HCT116 (cell line): ENCODE results near the gene RNU1-2. TPM values are rescaled to one million over a fixed set of nuclear protein-coding genes. Genes with fewer than 3 reads are reported as not detected.

ENCODE experiments used
- ATAC-seq: fragments of 200-7000 bp; cut with Tn5 transposase; 2 replicates; pipeline ENCODE4 v1.9.1; 2020; ENCODE audit warnings: mild to moderate bottlenecking, moderate library complexity
- BruUV-seq: library from RNA; stranded (reverse); fragments of 400-500 nt; replicated peaks from 2 replicates; lab custom pipeline; 2021; lab: Mats Ljungman, UMichigan
- CTCF ChIA-PET: fragments of 300-600 bp; sonication (Branson Sonifier 250); formaldehyde crosslinking; loops from one replicate; lab custom pipeline; 2021; ENCODE audit warnings: antibody characterized with exemption; lab: Charles Lee
- POLR2A ChIA-PET: fragments of 300-600, 350-600 bp; sonication (Branson Sonifier 250); formaldehyde crosslinking; loops from one replicate; lab custom pipeline; 2021; ENCODE audit warnings: antibody characterized with exemption; lab: Charles Lee
- RAD21 ChIA-PET, 2 experiments: fragments of 300-600 bp; sonication (Branson Sonifier 250); formaldehyde crosslinking; loops; one replicate each; lab custom pipeline; 2023; ENCODE audit warnings: low total read pairs in 2 of 2; ENCODE audit not compliant: uncharacterized antibody in 2 of 2, unreplicated experiment in 2 of 2, low non-redundant PET in 1 of 2; lab: Charles Lee
- DNase-seq: peaks from one replicate; pipeline ENCODE4 v3.0.0-alpha.2; 2010; ENCODE audit warnings: low read depth, low spot score
- H2AFZ ChIP-seq: fragments of 200-600 bp; shearing (Covaris generic), sonication (generic); 2 replicates; pipeline ENCODE4 v1.6.1; 2017; ENCODE audit warnings: low read depth, mixed run types, mixed read lengths, antibody characterized with exemption, low read length; ENCODE audit not compliant: poor library complexity, severe bottlenecking
- H3K27ac ChIP-seq: 2 replicates; pipeline ENCODE4 v1.5.1; 2012; ENCODE audit warnings: low read depth, low read length
- H3K27me3 ChIP-seq: fragments of 200-600 bp; sonication (generic); 2 replicates; pipeline ENCODE4 v1.6.1; 2016; ENCODE audit warnings: mixed run types, low read length, mixed read lengths; ENCODE audit not compliant: insufficient read depth
- H3K36me3 ChIP-seq, 2 experiments: fragments of 200-500 bp in 1 of 2; fragments of 200-600 bp in 1 of 2; sonication (Bioruptor generic) in 1 of 2; sonication (generic) in 1 of 2; 2 replicates each; pipeline versions ENCODE4 v1.5.1 to v1.6.1; 2014 to 2016; ENCODE audit warnings: low read length in 2 of 2, inconsistent platforms in 1 of 2, mixed read lengths in 1 of 2, mixed run types in 1 of 2; ENCODE audit not compliant: insufficient read depth in 2 of 2, control insufficient read depth in 1 of 2
- H3K4me1 ChIP-seq, 2 experiments: fragments of 200-600 bp in 1 of 2; sonication (generic) in 1 of 2; 2 replicates each; pipeline versions ENCODE4 v1.5.1 to v1.6.1; 2012 to 2017; ENCODE audit warnings: low read length in 2 of 2, inconsistent platforms in 1 of 2, mild to moderate bottlenecking in 1 of 2, mixed read lengths in 1 of 2, mixed run types in 1 of 2, moderate library complexity in 1 of 2; ENCODE audit not compliant: insufficient read depth in 2 of 2, control insufficient read depth in 1 of 2
- H3K4me2 ChIP-seq: fragments of 200-600 bp; sonication (generic); 2 replicates; pipeline ENCODE4 v1.6.1; 2017; ENCODE audit warnings: mixed run types, low read length, mixed read lengths
- H3K4me3 ChIP-seq, 2 experiments: fragments of 200-600 bp in 1 of 2; sonication (generic) in 1 of 2; replicated peaks in 1 of 2; 2 replicates each; pipeline ENCODE4 v1.5.1; 2011 to 2016; ENCODE audit warnings: low read length in 2 of 2, control low read depth in 1 of 2, low read depth in 1 of 2, mild to moderate bottlenecking in 1 of 2, mixed read lengths in 1 of 2, mixed run types in 1 of 2
- H3K79me2 ChIP-seq: fragments of 200-600 bp; sonication (generic); 2 replicates; pipeline ENCODE4 v1.6.1; 2017; ENCODE audit warnings: mild to moderate bottlenecking, mixed run types, low read length, moderate library complexity, mixed read lengths; ENCODE audit not compliant: insufficient read depth
- H3K9ac ChIP-seq: fragments of 200-600 bp; sonication (generic); 2 replicates; pipeline ENCODE4 v1.6.1; 2016; ENCODE audit warnings: low read length, mixed read lengths
- H3K9me2 ChIP-seq: fragments of 200-600 bp; sonication (generic), shearing (Covaris generic); 2 replicates; pipeline ENCODE4 v1.6.1; 2017; ENCODE audit warnings: mixed run types, mild to moderate bottlenecking, moderate library complexity; ENCODE audit not compliant: insufficient read depth
- H3K9me3 ChIP-seq, 2 experiments: fragments of 200-500 bp in 1 of 2; fragments of 200-600 bp in 1 of 2; sonication (Bioruptor generic) in 1 of 2; sonication (generic) in 1 of 2; 2 replicates each; pipeline ENCODE4 v1.6.1; 2014 to 2017; ENCODE audit warnings: low read length in 2 of 2, mixed read lengths in 2 of 2, inconsistent platforms in 1 of 2, low read depth in 1 of 2, mild to moderate bottlenecking in 1 of 2, mixed run types in 1 of 2, moderate library complexity in 1 of 2; ENCODE audit not compliant: control insufficient read depth in 1 of 2, insufficient read depth in 1 of 2
- H4K20me1 ChIP-seq: fragments of 200-600 bp; sonication (generic), shearing (Covaris generic); 2 replicates; pipeline ENCODE4 v1.6.1; 2017; ENCODE audit warnings: mixed run types, mild to moderate bottlenecking, moderate library complexity; ENCODE audit not compliant: insufficient read depth
- ATF3 ChIP-seq: IDR thresholded peaks from 2 replicates; pipeline ENCODE4 v1.6.1; 2012
- CBX3 ChIP-seq: IDR thresholded peaks from 2 replicates; pipeline ENCODE4 v1.6.1; 2012; ENCODE audit warnings: low read depth
- CEBPB ChIP-seq: IDR thresholded peaks from 2 replicates; pipeline ENCODE4 v1.6.1; 2012; ENCODE audit warnings: low read depth
- EGR1 ChIP-seq: IDR thresholded peaks from 2 replicates; pipeline ENCODE4 v1.6.1; 2012; ENCODE audit warnings: low read depth
- ELF1 ChIP-seq: IDR thresholded peaks from 2 replicates; pipeline ENCODE4 v1.6.1; 2012; ENCODE audit warnings: low read depth, borderline replicate concordance
- EZH2 ChIP-seq: fragments of 200-600 bp; sonication (generic); IDR thresholded peaks from 2 replicates; pipeline ENCODE4 v1.6.1; 2017; ENCODE audit warnings: antibody characterized with exemption, mixed run types
- EZH2phosphoT487 ChIP-seq: fragments of 200-600 bp; IDR thresholded peaks from 2 replicates; pipeline ENCODE4 v1.6.1; 2018; ENCODE audit warnings: antibody characterized with exemption, borderline replicate concordance
- FOSL1 ChIP-seq: IDR thresholded peaks from 2 replicates; pipeline ENCODE4 v1.6.1; 2012; ENCODE audit warnings: low read depth
- JUND ChIP-seq: IDR thresholded peaks from 2 replicates; pipeline ENCODE4 v1.6.1; 2012
- MAX ChIP-seq: IDR thresholded peaks from 2 replicates; pipeline ENCODE4 v1.6.1; 2012
- POLR2A ChIP-seq: IDR thresholded peaks from 2 replicates; pipeline ENCODE4 v1.7.0; 2011; ENCODE audit warnings: borderline replicate concordance; ENCODE audit not compliant: insufficient read depth, insufficient read length; ENCODE audit errors: extremely low read depth
- POLR2AphosphoS5 ChIP-seq: IDR thresholded peaks from 2 replicates; pipeline ENCODE4 v1.6.1; 2011; ENCODE audit warnings: mild to moderate bottlenecking, low read depth, low read length, moderate library complexity
- RAD21 ChIP-seq: IDR thresholded peaks from 2 replicates; pipeline ENCODE4 v1.6.1; 2012; ENCODE audit warnings: low read depth, mild to moderate bottlenecking
- SIN3A ChIP-seq: IDR thresholded peaks from 2 replicates; pipeline ENCODE4 v1.6.1; 2012; ENCODE audit warnings: low read depth
- SP1 ChIP-seq: IDR thresholded peaks from 2 replicates; pipeline ENCODE4 v1.6.1; 2012; ENCODE audit warnings: low read depth
- SRF ChIP-seq: IDR thresholded peaks from 2 replicates; pipeline ENCODE4 v1.6.1; 2012; ENCODE audit warnings: low read depth
- TCF7L2 ChIP-seq: IDR thresholded peaks from 2 replicates; pipeline ENCODE4 v1.7.0; 2011; ENCODE audit warnings: borderline replicate concordance, inconsistent platforms; ENCODE audit not compliant: insufficient read depth, insufficient read length; ENCODE audit errors: extremely low read depth
- YY1 ChIP-seq: IDR thresholded peaks from 2 replicates; pipeline ENCODE4 v1.6.1; 2011; ENCODE audit warnings: low read length, low read depth, moderate library complexity, mild to moderate bottlenecking; ENCODE audit not compliant: insufficient replicate concordance; ENCODE audit errors: extremely low read depth
- ZBTB33 ChIP-seq: IDR thresholded peaks from 2 replicates; pipeline ENCODE4 v1.6.1; 2011; ENCODE audit warnings: mild to moderate bottlenecking, low read length, moderate library complexity; ENCODE audit not compliant: insufficient replicate concordance; ENCODE audit errors: extremely low read depth
- ZFX ChIP-seq: fragments of 450-650 bp; IDR thresholded peaks from 2 replicates; pipeline ENCODE4 v1.6.1; 2017
- ZNF274 ChIP-seq: fragments of 200-500 bp; sonication (Bioruptor generic); IDR thresholded peaks from 2 replicates; pipeline ENCODE4 v1.6.1; 2014; ENCODE audit warnings: mild to moderate bottlenecking, low read depth, low read length, inconsistent platforms
- intact Hi-C: fragments of 100-400 bp; cut with micrococcal nuclease; formaldehyde crosslinking; loops from 2 replicates; pipeline ENCODE4 v1.10.0; 2022
- total RNA-seq: library from RNA; stranded (reverse); gene quantifications from one replicate; pipeline ENCODE4 v1.2.1, GENCODE V29; 2021; ENCODE audit not compliant: unreplicated experiment

RNU1-2 gene
- total RNA-seq, 1 experiment from 2014 or later, result 1,685 TPM

- TF ChIP-seq CBX3, result no peak
Measured at GRCh38 chr1:16913181-16913832, 17.5 kb downstream of the RNU1-2 start (continued).

GRCh38 chr1:16913833-16914662, 18.3 kb downstream of the RNU1-2 start:
- intact Hi-C loops, result no loop called here
- BruUV-seq, result no TSS peak
- H3K79me2 ChIP-seq, result no peaks in the 10 kb centered on the region
- TF ChIP-seq SRF (no peak), EGR1 (no peak), FOSL1 (no peak), CEBPB (no peak), ZFX (peak; percentile 93; the same call in 1 of the 2 replicates), EZH2phosphoT487 (no peak), RAD21 (no peak), YY1 (peak; percentile 5), ZNF274 (no peak), JUND (no peak), TCF7L2 (no peak), SIN3A (no peak), MAX (no peak), CBX3 (no peak), EZH2 (no peak), ELF1 (no peak), POLR2A (no peak), POLR2AphosphoS5 (peak; percentile 80), ZBTB33 (peak; percentile 23), SP1 (no peak), ATF3 (no peak)

More at GRCh38 chr1:16913833-16914662, 18.3 kb downstream of the RNU1-2 start:
- ChIA-PET CTCF (interaction anchor here (1.4 kb wide), 1 partner anchor 33 kb away, joined by 3 read pairs; no protein-coding TSS in a partner anchor), RAD21 (no interaction called here), POLR2A (interaction anchor here (2.2 kb wide), 1 partner anchor 9 kb away, joined by 14 read pairs; no protein-coding TSS in a partner anchor)
- no peaks in the 10 kb centered on the region for H3K9me3 ChIP-seq
- no peak overlapping the region for H2AFZ ChIP-seq
- H3K4me3 ChIP-seq, result peak overlapping the region; percentile 67 to 89
- peak overlapping the region; percentile 87 for H3K4me2 ChIP-seq
- H3K9me2 ChIP-seq, result no peaks in the 10 kb centered on the region
- peak overlapping the region; percentile 94 for H3K9ac ChIP-seq
- H4K20me1 ChIP-seq, result no peaks in the 10 kb centered on the region
- H3K27me3 ChIP-seq, result no peaks in the 10 kb centered on the region
- H3K4me1 ChIP-seq, result peaks cover 13 to 37% of the 10 kb centered on the region in 2 experiments
- ATAC-seq (peak; percentile 96), DNase-seq (peak; percentile 84)
- H3K27ac ChIP-seq, result peak overlapping the region; percentile 89
- no peaks in the 10 kb centered on the region for H3K36me3 ChIP-seq
